Neural progenitor cell (in vitro differentiated cells): ENCODE measurements around the gene RCSD1.

Experiments used
- CTCF ChIP-seq: fragments of 200-600 bp; sonication (generic); IDR thresholded peaks from 2 replicates; pipeline ENCODE4 v1.5.1; 2017; ENCODE audit warnings: antibody characterized with exemption, mild to moderate bottlenecking
- EZH2 ChIP-seq: fragments of 200-600 bp; sonication (generic); IDR thresholded peaks from 2 replicates; pipeline ENCODE4 v1.6.1; 2017; ENCODE audit warnings: antibody characterized with exemption, mild to moderate bottlenecking, moderate library complexity
- EZH2phosphoT487 ChIP-seq: fragments of 200-600 bp; sonication (generic); IDR thresholded peaks from 2 replicates; pipeline ENCODE4 v1.6.1; 2017; ENCODE audit warnings: antibody characterized with exemption

- no peak for TF ChIP-seq CTCF
- TF ChIP-seq EZH2: no peak
- no peak for TF ChIP-seq EZH2phosphoT487
These were observed 10.0 kb upstream of the RCSD1 start for GRCh38 chr1:167620002-167620401.
